Caco-2 (cell line): ENCODE results near the gene SECTM1. TPM values are rescaled to one million over a fixed set of nuclear protein-coding genes. Genes with fewer than 3 reads are reported as not detected.

Source experiments
- BruUV-seq: library from RNA; stranded (reverse); fragments of 400-500 nt; replicated peaks from 2 replicates; lab custom pipeline; 2021; lab: Mats Ljungman, UMichigan
- CTCF ChIA-PET: fragments of 300-600 bp; sonication (Branson Sonifier 250); formaldehyde crosslinking; loops from one replicate; lab custom pipeline; 2022; ENCODE audit warnings: antibody characterized with exemption; lab: Charles Lee
- POLR2A ChIA-PET: fragments of 300-600 bp; sonication (Branson Sonifier 250); formaldehyde crosslinking; loops from one replicate; lab custom pipeline; 2022; ENCODE audit warnings: antibody characterized with exemption; lab: Charles Lee
- DNase-seq, 2 experiments: peaks; one replicate each; pipeline versions ENCODE4 v3.0.0 to v3.0.0-alpha.2; 2020 to 2022
- H3K27me3 ChIP-seq: replicated peaks from 2 replicates; pipeline ENCODE4 v1.6.0; 2011; ENCODE audit warnings: low read length; ENCODE audit not compliant: control insufficient read depth, insufficient read depth
- H3K36me3 ChIP-seq: 2 replicates; pipeline ENCODE4 v1.5.1; 2011; ENCODE audit warnings: low read length; ENCODE audit not compliant: control insufficient read depth, insufficient read depth
- H3K4me1 ChIP-seq: fragments of 250-450 bp; sonication (Bioruptor Pico); 2 replicates; pipeline ENCODE4 v1.5.1; 2020; ENCODE audit warnings: mild to moderate bottlenecking
- H3K4me3 ChIP-seq: 2 replicates; pipeline ENCODE4 v1.5.1; 2011; ENCODE audit warnings: low read depth, mild to moderate bottlenecking, control low read depth, low read length
- H3K9me3 ChIP-seq: fragments of 250-450 bp; sonication (Bioruptor Pico); 2 replicates; pipeline ENCODE4 v1.5.1; 2020; ENCODE audit warnings: mild to moderate bottlenecking, moderate library complexity
- H3K27ac Mint-ChIP-seq: one replicate; pipeline ENCODE4 v1.8.0; 2022; ENCODE audit warnings: mixed read lengths; ENCODE audit not compliant: unreplicated experiment
- H3K27me3 Mint-ChIP-seq: one replicate; pipeline ENCODE4 v1.8.0; 2022; ENCODE audit warnings: mixed read lengths; ENCODE audit not compliant: insufficient read depth, unreplicated experiment
- H3K36me3 Mint-ChIP-seq: one replicate; pipeline ENCODE4 v1.8.0; 2022; ENCODE audit warnings: mild to moderate bottlenecking, mixed read lengths; ENCODE audit not compliant: insufficient read depth, unreplicated experiment
- H3K4me1 Mint-ChIP-seq: one replicate; pipeline ENCODE4 v1.8.0; 2022; ENCODE audit warnings: low read depth, mixed read lengths; ENCODE audit not compliant: unreplicated experiment
- H3K4me3 Mint-ChIP-seq: one replicate; pipeline ENCODE4 v1.8.0; 2022; ENCODE audit warnings: mild to moderate bottlenecking, moderate library complexity, mixed read lengths; ENCODE audit not compliant: unreplicated experiment
- H3K9me3 Mint-ChIP-seq: one replicate; pipeline ENCODE4 v1.8.0; 2022; ENCODE audit warnings: mixed read lengths; ENCODE audit not compliant: unreplicated experiment
- intact Hi-C: fragments of 100-400 bp; cut with micrococcal nuclease; formaldehyde crosslinking; loops from one replicate; pipeline ENCODE4 v1.10.0; 2022; ENCODE audit not compliant: unreplicated experiment
- total RNA-seq: library from RNA; stranded (reverse); gene quantifications from 2 replicates; pipeline ENCODE4 v1.2.3, GENCODE V29; 2022
- TF ChIP-seq, protein P1 (sequence below), 2 experiments: fragments of 200-600 bp in 1 of 2; IDR thresholded peaks; 1 replicate in 1 of 2; 2 replicates in 1 of 2; pipeline versions ENCODE4 v1.5.1 to v1.8.0; 2011 to 2022; ENCODE audit warnings: antibody characterized with exemption in 1 of 2, control low read depth in 1 of 2, inconsistent platforms in 1 of 2, low read depth in 1 of 2, low read length in 1 of 2, mild to moderate bottlenecking in 1 of 2, moderate library complexity in 1 of 2; ENCODE audit not compliant: insufficient read depth in 1 of 2, severe bottlenecking in 1 of 2, unreplicated experiment in 1 of 2

The SECTM1 gene
- total RNA-seq, 1 experiment from 2014 or later = 0.75 TPM

- peak overlapping the region; percentile 75 for H3K4me3 Mint-ChIP-seq
- no peaks in the 10 kb centered on the region for H3K27me3 Mint-ChIP-seq
- ChIA-PET POLR2A (interaction anchor here (1.2 kb wide), 1 partner anchor 18 kb away, joined by 5 read pairs; no protein-coding TSS in a partner anchor), CTCF (no interaction called here)
- intact Hi-C loops = no loop called here
- no peaks in the 10 kb centered on the region for H3K9me3 ChIP-seq
- peak overlapping the region; percentile 94 for H3K4me3 ChIP-seq
- BruUV-seq = TSS peak; percentile 37
- peaks cover 62% of the 10 kb centered on the region for H3K4me1 ChIP-seq
- peaks cover 5% of the 10 kb centered on the region; the same call in 1 of the 2 replicates for H3K36me3 ChIP-seq
- TF ChIP-seq, protein P1, sequence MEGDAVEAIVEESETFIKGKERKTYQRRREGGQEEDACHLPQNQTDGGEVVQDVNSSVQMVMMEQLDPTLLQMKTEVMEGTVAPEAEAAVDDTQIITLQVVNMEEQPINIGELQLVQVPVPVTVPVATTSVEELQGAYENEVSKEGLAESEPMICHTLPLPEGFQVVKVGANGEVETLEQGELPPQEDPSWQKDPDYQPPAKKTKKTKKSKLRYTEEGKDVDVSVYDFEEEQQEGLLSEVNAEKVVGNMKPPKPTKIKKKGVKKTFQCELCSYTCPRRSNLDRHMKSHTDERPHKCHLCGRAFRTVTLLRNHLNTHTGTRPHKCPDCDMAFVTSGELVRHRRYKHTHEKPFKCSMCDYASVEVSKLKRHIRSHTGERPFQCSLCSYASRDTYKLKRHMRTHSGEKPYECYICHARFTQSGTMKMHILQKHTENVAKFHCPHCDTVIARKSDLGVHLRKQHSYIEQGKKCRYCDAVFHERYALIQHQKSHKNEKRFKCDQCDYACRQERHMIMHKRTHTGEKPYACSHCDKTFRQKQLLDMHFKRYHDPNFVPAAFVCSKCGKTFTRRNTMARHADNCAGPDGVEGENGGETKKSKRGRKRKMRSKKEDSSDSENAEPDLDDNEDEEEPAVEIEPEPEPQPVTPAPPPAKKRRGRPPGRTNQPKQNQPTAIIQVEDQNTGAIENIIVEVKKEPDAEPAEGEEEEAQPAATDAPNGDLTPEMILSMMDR (IDR thresholded peaks at IDR 0.05; ENCODE audit: insufficient read depth in 1 of 2, low read depth in 1 of 2, low read length in 1 of 2, severe bottlenecking in 1 of 2, unreplicated experiment in 1 of 2) = no peak
- peak overlapping the region; percentile 98 for H3K27ac Mint-ChIP-seq
- H3K9me3 Mint-ChIP-seq = no peaks in the 10 kb centered on the region
- H3K4me1 Mint-ChIP-seq = peaks cover 51% of the 10 kb centered on the region
- H3K36me3 Mint-ChIP-seq = peaks cover 51% of the 10 kb centered on the region
- DNase-seq = no peak
- H3K27me3 ChIP-seq = no peaks in the 10 kb centered on the region
Observed at GRCh38 chr17:82274134-82275020, 59.2 kb downstream of the SECTM1 start.

DNA sequence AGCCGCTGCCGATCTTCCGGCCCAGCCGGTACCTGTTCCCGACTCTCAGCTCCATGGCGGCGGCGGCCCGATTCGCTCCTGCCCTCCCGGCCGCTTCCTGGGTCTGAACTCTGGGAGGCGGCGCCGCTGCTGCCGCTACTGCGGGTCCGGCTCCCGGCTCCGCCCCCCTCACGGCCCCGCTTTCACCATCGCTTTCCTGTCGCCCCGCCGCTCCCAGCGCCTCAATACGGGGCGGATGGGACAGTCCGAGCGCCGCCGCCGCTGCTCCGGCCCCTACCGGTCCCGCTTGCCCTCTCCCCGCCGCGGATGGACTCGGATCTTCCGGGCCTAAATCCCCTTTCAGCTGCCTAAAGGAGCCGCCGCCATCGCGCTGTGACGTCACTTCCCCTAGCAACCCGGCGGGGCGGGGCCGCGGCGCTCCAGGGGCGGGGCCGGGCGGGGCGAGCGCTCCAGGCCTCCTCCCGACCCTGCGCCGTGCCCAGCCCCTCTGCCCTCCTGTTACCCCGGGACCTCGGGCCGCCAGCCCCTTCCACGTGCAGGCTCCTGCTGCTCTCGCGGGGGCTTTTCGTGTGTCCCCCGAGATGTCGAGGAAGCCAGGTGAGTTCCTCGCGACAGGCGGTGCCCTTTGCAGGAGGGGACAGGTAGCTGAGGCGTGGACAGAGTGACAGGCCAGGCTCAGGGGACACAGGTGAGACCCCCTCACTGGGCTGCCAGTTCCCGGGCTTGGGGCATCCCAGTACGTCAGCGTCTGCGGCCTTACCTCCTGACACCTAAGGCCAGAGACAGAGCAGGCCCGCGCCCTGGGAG is 60.0 kb downstream of the SECTM1 start, which contains the start of gene CSNK1D:
Gene CSNK1D, minus strand, starts transcription at position 374 of the 807 bp plus-strand sequence. Its CDS starts 319 bp downstream, at position 55.
- H3K4me3 Mint-ChIP-seq = peak within 1 kb of the TSS; percentile 75
- intact Hi-C loops = loop anchor here (2.0 kb wide), 1 partner anchor 15 kb away; no protein-coding TSS in a partner anchor
- DNase-seq = peak; percentile 88 to 94
- H3K27ac Mint-ChIP-seq = peak within 1 kb of the TSS; percentile 98
- ChIA-PET POLR2A (interaction anchor here (0.7 to 1.3 kb wide), 5 partner anchors 17 to 67 kb away, joined by 3 to 9 read pairs (median 5); no protein-coding TSS in a partner anchor), CTCF (no interaction called here)
- peaks cover 5% of the 10 kb centered on the region; the same call in 1 of the 2 replicates for H3K36me3 ChIP-seq
- H3K4me3 ChIP-seq = peak within 1 kb of the TSS; percentile 94
- peaks cover 52% of the 10 kb centered on the region for H3K36me3 Mint-ChIP-seq
- no peaks in the 10 kb centered on the region for H3K27me3 ChIP-seq
- peaks cover 62% of the 10 kb centered on the region for H3K4me1 ChIP-seq
- H3K4me1 Mint-ChIP-seq = peaks cover 51% of the 10 kb centered on the region
- H3K9me3 Mint-ChIP-seq = no peaks in the 10 kb centered on the region
- H3K27me3 Mint-ChIP-seq = no peaks in the 10 kb centered on the region
- TF ChIP-seq, protein P1 (IDR thresholded peaks at IDR 0.05; ENCODE audit: insufficient read depth in 1 of 2, low read depth in 1 of 2, low read length in 1 of 2, severe bottlenecking in 1 of 2, unreplicated experiment in 1 of 2) = no peak
- BruUV-seq = no TSS peak
- no peaks in the 10 kb centered on the region for H3K9me3 ChIP-seq
